Panc1 (cell line): ENCODE data around the gene MND1.

Experiments
- CTCF ChIP-seq: fragments of 450-650 bp; IDR thresholded peaks from 2 replicates; pipeline ENCODE4 v1.5.1; 2017; ENCODE audit warnings: mild to moderate bottlenecking
- POLR2AphosphoS5 ChIP-seq: IDR thresholded peaks from 2 replicates; pipeline ENCODE4 v1.6.1; 2012; ENCODE audit warnings: mild to moderate bottlenecking, low read depth, low read length, moderate library complexity

- no peak for TF ChIP-seq POLR2AphosphoS5
- peak; percentile 70; the same call in 1 of the 2 replicates for TF ChIP-seq CTCF
Measured at GRCh38 chr4:153318696-153319320, 25.7 kb upstream of the MND1 start.
